Cardiac fibroblast (primary cell): Measurements from ENCODE around the gene ZBTB6.
A peak's percentile ranks its signal among the peaks of the same experiment; 100 is the strongest.
"Not testable (repeated sequence)": the region's sequence is repeated elsewhere in the genome, so short reads cannot be mapped to it uniquely, and the experiment has no call there.

Experiments
- DNase-seq, 2 donors: peaks; one replicate each; pipeline versions ENCODE4 v3.0.0 to v3.0.0-alpha.2; 2010; ENCODE audit warnings: low read depth in 2 of 2
- H3K4me3 ChIP-seq, 2 donors: replicated peaks in 1 of 2; 1 replicate in 1 of 2; 2 replicates in 1 of 2; pipeline ENCODE4 v1.5.1; 2011; ENCODE audit warnings: low read depth in 2 of 2, low read length in 2 of 2, mild to moderate bottlenecking in 2 of 2, moderate library complexity in 1 of 2
- CTCF ChIP-seq: IDR thresholded peaks from one replicate; pipeline ENCODE4 v1.5.1; 2011; ENCODE audit warnings: low read depth, mild to moderate bottlenecking, low read length, inconsistent platforms

The ZBTB6 gene

GRCh38 chr9:122929796-122930354, 16.8 kb upstream of the ZBTB6 start:
- no peak overlapping the region for H3K4me3 ChIP-seq
- DNase-seq: no peak
- no peak for TF ChIP-seq CTCF

- TF ChIP-seq CTCF: no peak
- DNase-seq: no peak
Observed at GRCh38 chr9:122923947-122924346, 10.8 kb upstream of the ZBTB6 start.

GRCh38 chr9:122922713-122923112, 9.6 kb upstream of the ZBTB6 start:
- TF ChIP-seq CTCF: no peak
- no peak for DNase-seq
- no peak overlapping the region for H3K4me3 ChIP-seq

More at GRCh38 chr9:122923947-122924346, 10.8 kb upstream of the ZBTB6 start:
- H3K4me3 ChIP-seq: no peak overlapping the region

GRCh38 chr9:122918310-122918709, 5.2 kb upstream of the ZBTB6 start:
- no peak for DNase-seq
- no peak for TF ChIP-seq CTCF

GRCh38 chr9:122912671-122912963, 506 bp downstream of the ZBTB6 start:
- peak overlapping the region; percentile 65 to 67 for H3K4me3 ChIP-seq
- no peak for TF ChIP-seq CTCF
- DNase-seq: no peak

More at GRCh38 chr9:122918310-122918709, 5.2 kb upstream of the ZBTB6 start:
- no peak overlapping the region for H3K4me3 ChIP-seq

- not testable (repeated sequence) for H3K4me3 ChIP-seq, DNase-seq
Observed at GRCh38 chr9:122906122-122906521, 7.0 kb downstream of the ZBTB6 start.

GRCh38 chr9:122904823-122905710, 8.1 kb downstream of the ZBTB6 start, which contains the start of gene RC3H2:
RC3H2 (minus strand) TSS chr9:122905359; CDS start chr9:122897509, 7,850 bp downstream.
- DNase-seq: peak; percentile 100
- TF ChIP-seq CTCF: no peak
- H3K4me3 ChIP-seq: peak within 1 kb of the TSS; percentile 77 to 83
